OCI-LY3 (cell line): ENCODE measurements around the gene RPS26.

Experiments used
- H2AFZ ChIP-seq: fragments of 200-600, 300-600 bp; shearing (Covaris generic); 2 replicates; pipeline ENCODE4 v1.6.0; 2014; ENCODE audit warnings: antibody characterized with exemption, low read depth, low read length
- H3K27ac ChIP-seq: fragments of 200-600, 300-600 bp; sonication (generic); 2 replicates; pipeline ENCODE4 v1.5.1; 2014; ENCODE audit warnings: mild to moderate bottlenecking, low read length, moderate library complexity, mixed read lengths
- H3K27me3 ChIP-seq: fragments of 200-600, 300-600 bp; sonication (generic); 2 replicates; pipeline ENCODE4 v1.6.1; 2014; ENCODE audit warnings: low read depth, low read length, mixed read lengths
- H3K36me3 ChIP-seq: fragments of 200-600, 300-600 bp; sonication (generic); replicated peaks from 2 replicates; pipeline ENCODE3; 2014; ENCODE audit warnings: low read depth, low read length, mixed read lengths
- H3K4me1 ChIP-seq: fragments of 300-600, 200-600 bp; sonication (generic); 2 replicates; pipeline ENCODE4 v1.6.1; 2014; ENCODE audit warnings: low read length, mixed read lengths
- H3K4me2 ChIP-seq: fragments of 200-600, 300-600 bp; sonication (generic); 2 replicates; pipeline ENCODE4 v1.6.1; 2014; ENCODE audit warnings: low read length, mixed read lengths
- H3K4me3 ChIP-seq: fragments of 300-600, 200-600 bp; sonication (generic); 2 replicates; pipeline ENCODE4 v1.5.1; 2014; ENCODE audit warnings: antibody characterized with exemption, mild to moderate bottlenecking, low read length, moderate library complexity
- H3K79me2 ChIP-seq: fragments of 300-600, 200-600 bp; shearing (Covaris generic); 2 replicates; pipeline ENCODE4 v1.6.1; 2014; ENCODE audit warnings: mild to moderate bottlenecking, low read length, mixed read lengths
- H3K9ac ChIP-seq: fragments of 300-600, 200-600 bp; shearing (Covaris generic); 2 replicates; pipeline ENCODE4 v1.6.0; 2014; ENCODE audit warnings: mild to moderate bottlenecking, low read length, moderate library complexity
- H3K9me3 ChIP-seq: fragments of 200-600, 300-600 bp; shearing (Covaris generic); 2 replicates; pipeline ENCODE4 v1.6.1; 2014; ENCODE audit warnings: low read length, mixed read lengths; ENCODE audit not compliant: insufficient read depth
- H4K20me1 ChIP-seq: fragments of 200-600, 300-600 bp; sonication (generic); 2 replicates; pipeline ENCODE4 v1.6.1; 2016; ENCODE audit warnings: low read length, mixed read lengths; ENCODE audit not compliant: insufficient read depth
- CTCF ChIP-seq: fragments of 200-600, 300-600 bp; sonication (generic); IDR thresholded peaks from 2 replicates; pipeline ENCODE4 v1.5.1; 2014; ENCODE audit warnings: antibody characterized with exemption, low read length, low read depth
- EZH2phosphoT487 ChIP-seq: fragments of 200-600 bp; shearing (Covaris generic); IDR thresholded peaks from 2 replicates; pipeline ENCODE4 v1.6.1; 2018; ENCODE audit warnings: antibody characterized with exemption, mixed run types, low read depth

The RPS26 gene

GRCh38 chr12:56078427-56078826 lies 36.7 kb downstream of the RPS26 start:
- Histone ChIP-seq H3K4me2 (no peak overlapping the region; the same call in 1 of the 2 replicates), H3K79me2 (no peaks in the 10 kb centered on the region), H3K4me1 (no peaks in the 10 kb centered on the region), H3K27me3 (peaks cover 27% of the 10 kb centered on the region), H3K9me3 (no peaks in the 10 kb centered on the region), H2AFZ (no peak overlapping the region), H3K9ac (no peak overlapping the region), H3K27ac (no peak overlapping the region), H3K36me3 (no peaks in the 10 kb centered on the region), H3K4me3 (no peak overlapping the region), H4K20me1 (no peaks in the 10 kb centered on the region)
- TF ChIP-seq CTCF (no peak), EZH2phosphoT487 (no peak)

GRCh38 chr12:56078931-56079722 lies 37.4 kb downstream of the RPS26 start:
- Histone ChIP-seq H3K9ac (peak overlapping the region; percentile 65), H3K79me2 (no peaks in the 10 kb centered on the region), H3K9me3 (no peaks in the 10 kb centered on the region), H2AFZ (peak overlapping the region; percentile 95), H3K36me3 (no peaks in the 10 kb centered on the region), H3K4me2 (peak overlapping the region; percentile 78), H3K4me1 (no peaks in the 10 kb centered on the region), H3K4me3 (peak overlapping the region; percentile 86), H3K27ac (no peak overlapping the region), H3K27me3 (peaks cover 33% of the 10 kb centered on the region), H4K20me1 (no peaks in the 10 kb centered on the region)
- TF ChIP-seq CTCF (peak; percentile 37), EZH2phosphoT487 (no peak)

GRCh38 chr12:56079723-56080555 lies 38.2 kb downstream of the RPS26 start, which contains the start of gene ERBB3:
Gene ERBB3 (plus strand): TSS chr12:56080165. CDS start chr12:56080301, 136 bp downstream.
- peak within 1 kb of the TSS; percentile 95 for H2AFZ ChIP-seq
- peak within 1 kb of the TSS; percentile 86 for H3K4me3 ChIP-seq
- no peaks in the 10 kb centered on the region for H3K9me3 ChIP-seq
- peak within 1 kb of the TSS; percentile 65 for H3K9ac ChIP-seq
- H3K27ac ChIP-seq: no peak within 1 kb of the TSS
- H3K4me2 ChIP-seq: peak within 1 kb of the TSS; percentile 78
- H4K20me1 ChIP-seq: no peaks in the 10 kb centered on the region
- no peaks in the 10 kb centered on the region for H3K79me2 ChIP-seq
- H3K27me3 ChIP-seq: peaks cover 33% of the 10 kb centered on the region
- no peaks in the 10 kb centered on the region for H3K4me1 ChIP-seq
- H3K36me3 ChIP-seq: no peaks in the 10 kb centered on the region
- no peak for TF ChIP-seq EZH2phosphoT487
- no peak for TF ChIP-seq CTCF
